Measurements from ENCODE around the gene PGRMC2. TPM values are rescaled to one million over a fixed set of nuclear protein-coding genes. Genes with fewer than 3 reads are reported as not detected.

Gene PGRMC2
- total RNA-seq, 4 donors from 2014 or later = 8.3 to 26.7 (median 13.0) TPM

DNA sequence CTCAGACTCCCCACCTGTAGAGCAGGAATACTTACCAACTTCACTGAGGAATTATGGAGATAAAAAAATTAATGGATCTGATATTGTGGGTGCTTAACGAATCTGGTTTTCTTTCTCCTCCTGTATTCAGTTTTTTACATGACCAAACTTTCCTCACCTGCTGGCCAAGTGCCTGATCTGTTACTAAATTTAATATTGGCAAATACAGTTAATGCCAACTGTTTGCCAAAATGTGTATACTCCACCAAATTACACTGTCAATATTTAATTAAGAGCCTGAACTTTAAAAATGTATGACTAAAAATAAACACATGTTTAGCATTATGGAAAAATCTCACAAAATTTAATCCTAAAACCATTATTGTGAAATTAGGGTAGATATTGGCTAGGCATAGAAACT lies 3.3 kb downstream of the PGRMC2 start:
- peak overlapping the region in 3 of 4 donors; percentile 90 to 100 (median 96) for H3K27ac ChIP-seq
- intact Hi-C loops (cut with DNase I; ENCODE audit: low total_unique reads) = no loop called here
- no peaks in the 10 kb centered on the region for H3K27me3 ChIP-seq
- DNase-seq = no peak
- TF ChIP-seq POLR2A (IDR thresholded peaks at IDR 0.05) = no peak
- TF ChIP-seq, protein P1, sequence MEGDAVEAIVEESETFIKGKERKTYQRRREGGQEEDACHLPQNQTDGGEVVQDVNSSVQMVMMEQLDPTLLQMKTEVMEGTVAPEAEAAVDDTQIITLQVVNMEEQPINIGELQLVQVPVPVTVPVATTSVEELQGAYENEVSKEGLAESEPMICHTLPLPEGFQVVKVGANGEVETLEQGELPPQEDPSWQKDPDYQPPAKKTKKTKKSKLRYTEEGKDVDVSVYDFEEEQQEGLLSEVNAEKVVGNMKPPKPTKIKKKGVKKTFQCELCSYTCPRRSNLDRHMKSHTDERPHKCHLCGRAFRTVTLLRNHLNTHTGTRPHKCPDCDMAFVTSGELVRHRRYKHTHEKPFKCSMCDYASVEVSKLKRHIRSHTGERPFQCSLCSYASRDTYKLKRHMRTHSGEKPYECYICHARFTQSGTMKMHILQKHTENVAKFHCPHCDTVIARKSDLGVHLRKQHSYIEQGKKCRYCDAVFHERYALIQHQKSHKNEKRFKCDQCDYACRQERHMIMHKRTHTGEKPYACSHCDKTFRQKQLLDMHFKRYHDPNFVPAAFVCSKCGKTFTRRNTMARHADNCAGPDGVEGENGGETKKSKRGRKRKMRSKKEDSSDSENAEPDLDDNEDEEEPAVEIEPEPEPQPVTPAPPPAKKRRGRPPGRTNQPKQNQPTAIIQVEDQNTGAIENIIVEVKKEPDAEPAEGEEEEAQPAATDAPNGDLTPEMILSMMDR (IDR thresholded peaks at IDR 0.05 in 4 of 5, conservative IDR thresholded peaks at IDR 0.05 in 1 of 5) = no peak
- H3K4me3 ChIP-seq = no peak overlapping the region
- H3K36me3 ChIP-seq = no peaks in the 10 kb centered on the region
- H3K4me1 ChIP-seq = peaks cover 44 to 48% of the 10 kb centered on the region in 2 donors
- no peaks in the 10 kb centered on the region for H3K9me3 ChIP-seq
- no peak for ATAC-seq
- in situ Hi-C loops (cut with MboI; ENCODE audit: low sequenced_read_pairs in 4 of 4) = loop anchor here in 1 of 4 donors (25.0 kb wide), 1 partner anchor 528 kb away; the partner anchor contains the start of gene JADE1

DNA sequence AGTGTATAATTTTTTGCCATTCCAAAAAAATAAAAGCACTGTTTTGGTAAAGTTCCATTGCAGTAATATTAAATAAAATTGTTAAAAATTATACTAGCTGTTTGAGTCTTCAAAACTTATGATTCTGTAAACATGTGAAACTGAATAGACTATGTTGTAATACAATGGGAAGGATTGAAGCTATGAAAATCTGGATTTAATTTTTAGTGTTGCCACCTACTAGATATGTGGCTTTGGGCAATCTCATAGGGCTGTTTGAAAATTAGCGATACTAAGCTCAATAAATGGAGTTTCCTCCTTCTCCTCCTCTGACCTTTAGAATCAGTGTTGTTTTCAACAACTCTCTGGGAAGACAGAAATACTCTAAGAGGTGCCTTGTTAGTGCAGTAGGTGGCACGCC lies 4.5 kb downstream of the PGRMC2 start:
- no peak for ATAC-seq
- in situ Hi-C loops (cut with MboI; ENCODE audit: low sequenced_read_pairs in 4 of 4) = loop anchor here in 1 of 4 donors (25.0 kb wide), 1 partner anchor 529 kb away; the partner anchor contains the start of gene JADE1
- H3K4me1 ChIP-seq = peaks cover 47 to 48% of the 10 kb centered on the region in 2 donors

DNA sequence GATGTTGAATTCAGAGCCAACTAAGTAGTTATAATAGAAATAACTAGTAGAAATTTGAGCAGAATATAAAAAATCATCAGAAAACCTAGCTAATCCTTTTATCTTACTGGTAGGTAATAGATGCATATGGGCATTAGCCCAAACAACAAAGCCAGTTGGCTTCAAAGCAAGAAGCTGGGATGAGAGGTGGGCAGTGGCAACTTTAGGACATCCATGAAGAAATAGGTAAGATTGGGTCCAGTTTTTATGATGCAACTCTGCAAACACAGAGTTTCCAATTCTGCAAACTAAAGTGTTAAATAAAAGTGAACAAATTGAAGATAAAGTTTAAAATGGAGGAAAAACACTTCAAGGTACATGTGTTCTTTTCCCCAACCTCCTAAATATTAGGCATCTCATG lies 5.1 kb downstream of the PGRMC2 start:
- no peaks in the 10 kb centered on the region for H3K36me3 ChIP-seq
- H3K9me3 ChIP-seq = no peaks in the 10 kb centered on the region
- intact Hi-C loops (cut with DNase I; ENCODE audit: low total_unique reads) (no loop called here), in situ Hi-C loops (cut with MboI; ENCODE audit: low sequenced_read_pairs in 4 of 4) (loop anchor here in 1 of 4 donors (25.0 kb wide), 1 partner anchor 530 kb away; the partner anchor contains the start of gene JADE1)
- DNase-seq (no peak), ATAC-seq (no peak)
- TF ChIP-seq, protein P1 (IDR thresholded peaks at IDR 0.05 in 4 of 5, conservative IDR thresholded peaks at IDR 0.05 in 1 of 5) = no peak
- no peak for TF ChIP-seq POLR2A (IDR thresholded peaks at IDR 0.05)
- H3K4me3 ChIP-seq = no peak overlapping the region
- no peaks in the 10 kb centered on the region for H3K27me3 ChIP-seq
- H3K4me1 ChIP-seq = peaks cover 47 to 48% of the 10 kb centered on the region in 2 donors
- H3K27ac ChIP-seq = no peak overlapping the region

More for the DNA sequence above, 4.5 kb downstream of the PGRMC2 start:
- H3K36me3 ChIP-seq = no peaks in the 10 kb centered on the region
- intact Hi-C loops (cut with DNase I; ENCODE audit: low total_unique reads) = no loop called here
- H3K27me3 ChIP-seq = no peaks in the 10 kb centered on the region
- no peak for DNase-seq
- H3K9me3 ChIP-seq = no peaks in the 10 kb centered on the region
- TF ChIP-seq, protein P1 (IDR thresholded peaks at IDR 0.05 in 4 of 5, conservative IDR thresholded peaks at IDR 0.05 in 1 of 5) = no peak
- TF ChIP-seq POLR2A (IDR thresholded peaks at IDR 0.05) = no peak
- H3K4me3 ChIP-seq = no peak overlapping the region
- no peak overlapping the region for H3K27ac ChIP-seq

DNA sequence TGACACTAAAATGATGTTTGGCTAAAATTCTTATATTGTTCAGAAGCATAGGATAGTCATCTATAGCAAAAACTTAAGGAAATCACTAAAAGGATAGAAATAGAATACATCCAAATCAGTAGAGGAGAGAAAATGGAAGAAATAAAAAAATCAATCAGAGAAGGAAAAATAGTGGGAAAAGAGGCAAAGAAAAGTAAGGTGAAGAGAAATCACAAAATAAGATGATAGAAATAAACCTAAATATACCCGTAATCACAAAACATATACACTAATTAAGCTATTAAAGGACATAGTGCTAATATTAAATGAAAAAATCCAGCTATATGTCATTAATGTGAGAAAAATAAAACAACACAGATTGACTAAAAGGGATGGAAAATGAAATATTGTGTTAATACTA lies 6.3 kb downstream of the PGRMC2 start:
- intact Hi-C loops (cut with DNase I; ENCODE audit: low total_unique reads) = no loop called here

More for the DNA sequence above, 6.3 kb downstream of the PGRMC2 start:
- TF ChIP-seq, protein P1 (IDR thresholded peaks at IDR 0.05 in 4 of 5, conservative IDR thresholded peaks at IDR 0.05 in 1 of 5) = no peak
- TF ChIP-seq POLR2A (IDR thresholded peaks at IDR 0.05) = no peak
- H3K4me3 ChIP-seq = no peak overlapping the region
- H3K9me3 ChIP-seq = no peaks in the 10 kb centered on the region
- no peak overlapping the region for H3K27ac ChIP-seq
- no peak for DNase-seq
- no peak for ATAC-seq
- no peaks in the 10 kb centered on the region for H3K27me3 ChIP-seq
- in situ Hi-C loops (cut with MboI; ENCODE audit: low sequenced_read_pairs in 4 of 4) = loop anchor here in 1 of 4 donors (25.0 kb wide), 1 partner anchor 531 kb away; the partner anchor contains the start of gene JADE1
- H3K4me1 ChIP-seq = peaks cover 39 to 43% of the 10 kb centered on the region in 2 donors
- no peaks in the 10 kb centered on the region for H3K36me3 ChIP-seq

Measured in gastrocnemius medialis (tissue), 4 donors.